Effector CD4-positive, alpha-beta T cell (primary cell): ENCODE measurements around the gene NSG1.

ENCODE experiments used
- DNase-seq: peaks from one replicate; pipeline ENCODE4 v3.0.0-alpha.2; 2020

Gene NSG1

GRCh38 chr4:4396628-4397440 is 9.9 kb downstream of the NSG1 start:
- DNase-seq: no peak

DNA sequence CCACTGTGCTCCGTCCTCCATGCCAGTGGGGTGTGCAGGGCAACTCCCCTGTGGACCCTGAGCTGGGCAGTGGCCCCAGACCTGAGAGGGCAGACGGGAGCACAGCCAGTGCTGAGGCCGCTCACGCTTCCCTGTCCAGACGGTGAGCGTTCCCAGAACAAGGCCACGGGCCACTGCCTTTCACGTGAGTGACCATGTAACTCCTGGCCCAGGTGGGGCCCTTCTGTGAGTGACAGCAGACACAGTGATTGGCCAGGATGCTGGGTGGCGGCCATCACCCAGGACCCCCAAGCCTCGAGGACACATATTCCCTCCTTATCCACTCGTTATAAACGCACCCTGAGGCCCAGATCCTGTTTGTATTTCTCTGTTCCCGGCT is 10.5 kb downstream of the NSG1 start:
- DNase-seq: no peak

DNA sequence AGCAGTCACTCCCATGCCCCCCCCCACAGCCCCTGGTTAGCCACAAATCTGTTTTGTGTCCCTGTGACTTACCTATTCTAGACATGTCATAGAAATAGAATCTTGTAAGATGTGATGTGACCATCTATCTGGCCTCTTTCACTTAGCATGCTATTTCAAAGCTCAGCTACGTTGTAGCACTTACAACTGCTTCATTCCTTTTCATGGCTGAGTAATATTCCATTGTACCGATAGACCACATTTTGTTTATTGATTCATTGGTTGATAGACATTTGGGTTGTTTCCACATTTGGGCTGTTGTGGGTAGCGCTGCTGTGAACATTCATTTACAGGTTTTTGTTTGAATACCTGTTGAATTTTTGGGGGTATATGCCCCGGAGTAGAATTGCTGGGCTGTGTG is 11.5 kb downstream of the NSG1 start:
- DNase-seq: no peak

- no peak for DNase-seq
Measured at GRCh38 chr4:4401036-4401435, 14.1 kb downstream of the NSG1 start.

DNA sequence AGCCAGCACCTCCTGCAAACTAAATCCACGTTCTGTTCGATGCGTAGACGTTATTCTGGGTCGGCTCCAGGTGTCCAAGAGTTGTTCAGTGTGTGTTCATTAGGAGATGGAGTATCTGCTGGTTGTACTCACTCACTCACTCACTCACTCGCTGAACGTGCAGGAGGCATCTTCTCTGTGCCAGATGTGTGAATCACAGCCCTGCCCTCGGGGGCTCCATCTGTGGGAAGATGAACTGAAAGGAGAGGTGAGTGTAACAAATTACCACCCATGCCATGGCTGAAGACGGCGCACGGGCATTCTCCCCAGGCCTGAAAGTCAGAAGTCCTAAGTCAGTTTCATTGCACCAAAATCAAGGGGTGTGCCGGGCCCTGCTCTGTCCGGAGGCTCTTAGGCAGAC is 16.1 kb downstream of the NSG1 start:
- no peak for DNase-seq

- DNase-seq: no peak
Measured at GRCh38 chr4:4405358-4405962, 18.6 kb downstream of the NSG1 start.

DNA sequence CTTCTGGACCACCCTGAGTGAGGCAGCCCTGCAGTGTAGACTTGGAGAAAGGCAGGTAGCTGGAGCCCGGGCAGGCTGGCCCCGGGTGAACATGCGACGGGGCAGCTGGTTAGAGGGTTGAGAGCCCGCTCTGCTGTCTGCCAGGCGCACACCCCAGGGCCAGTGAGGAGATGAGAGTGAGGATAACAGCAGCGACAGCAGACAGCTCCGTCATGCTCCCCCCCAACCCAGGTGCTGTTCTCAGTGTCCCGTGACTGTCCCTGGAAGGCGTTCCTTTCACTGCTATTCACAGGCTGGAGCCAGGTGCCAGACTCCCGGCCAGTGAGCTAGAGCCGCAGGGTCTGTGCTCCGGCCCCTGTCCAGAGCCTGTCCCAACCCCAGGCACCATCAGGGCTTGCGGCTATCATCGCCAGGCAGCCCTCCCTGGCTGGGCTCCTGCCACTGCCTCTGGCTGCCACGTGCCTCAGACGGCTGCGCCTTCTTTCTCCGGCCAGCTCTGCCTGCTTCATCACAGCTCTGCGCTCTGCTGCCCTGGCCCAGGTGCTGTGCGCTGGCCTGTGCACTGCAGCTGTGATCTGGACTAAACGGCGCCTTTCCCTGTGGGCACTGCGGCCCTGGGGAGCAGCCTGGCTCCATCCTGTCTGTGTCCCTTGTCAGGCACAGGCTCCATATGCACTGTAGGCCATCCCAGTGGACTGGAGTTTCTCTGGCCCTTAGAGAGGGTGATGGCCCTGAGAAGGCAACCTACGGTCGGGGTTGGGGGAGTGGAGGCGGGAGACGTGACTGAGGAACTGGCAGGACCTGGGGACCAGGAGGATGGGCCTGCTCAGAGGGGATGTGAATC is 19.8 kb downstream of the NSG1 start:
- no peak for DNase-seq

- DNase-seq: no peak
Measured at GRCh38 chr4:4407299-4408131, 20.6 kb downstream of the NSG1 start.

DNA sequence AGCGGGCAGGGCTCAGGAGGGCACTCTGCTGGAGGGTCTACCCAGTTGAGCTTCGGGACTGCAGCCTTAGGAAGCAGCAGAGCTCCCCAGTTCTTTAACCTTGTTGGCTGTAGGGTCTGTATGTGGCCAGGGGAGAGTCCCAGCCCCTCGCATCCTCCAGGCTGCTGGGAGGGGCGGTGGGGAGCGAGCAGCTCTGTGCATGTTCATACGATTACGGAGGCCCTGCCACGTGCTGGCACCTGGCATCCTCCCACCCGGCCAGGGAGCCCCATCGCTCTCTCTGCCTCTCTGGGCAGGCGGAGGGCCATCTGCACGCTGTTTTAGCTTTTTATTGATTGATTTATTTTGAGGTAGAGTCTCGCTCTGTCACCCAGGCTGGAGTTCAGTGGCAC is 21.2 kb downstream of the NSG1 start:
- DNase-seq: no peak

DNA sequence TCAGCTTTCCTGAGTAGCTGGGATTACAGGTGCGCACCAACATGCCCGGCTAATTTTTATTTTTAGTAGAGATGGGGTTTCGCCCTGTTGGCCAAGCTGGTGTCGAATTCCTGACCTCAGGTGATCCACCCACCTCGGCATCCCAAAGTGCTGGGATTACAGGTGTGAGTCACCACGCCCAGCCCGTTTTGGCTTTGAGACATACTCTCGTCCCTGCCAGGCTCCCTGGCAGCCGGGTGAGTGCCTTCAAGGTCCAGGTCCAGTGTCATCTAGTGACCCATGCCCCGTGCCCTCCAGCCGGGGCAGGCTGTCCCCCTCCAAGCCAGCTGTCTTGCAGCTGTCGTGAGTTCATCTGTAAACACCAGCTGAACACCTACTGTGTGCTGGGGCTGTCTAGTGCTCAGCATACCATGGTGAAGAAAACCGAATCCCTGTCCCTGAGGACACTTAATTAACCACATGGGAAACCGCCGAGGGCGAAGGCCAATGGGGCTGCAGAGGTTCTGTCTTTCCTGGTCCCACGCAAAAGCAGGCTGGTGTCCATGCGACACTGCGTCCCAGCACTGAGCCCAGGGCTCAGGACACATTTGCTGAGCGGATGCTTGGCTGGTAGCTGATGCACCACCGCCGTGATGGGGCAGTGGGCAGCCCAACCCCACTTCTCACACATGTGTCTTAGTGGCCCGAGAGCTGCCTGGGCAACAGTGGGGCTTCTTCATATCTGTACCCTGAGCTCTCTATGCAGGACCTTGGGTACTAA is 21.9 kb downstream of the NSG1 start:
- DNase-seq: no peak

- no peak for DNase-seq
Measured at GRCh38 chr4:4409416-4410115, 22.7 kb downstream of the NSG1 start.

- no peak for DNase-seq
Measured at GRCh38 chr4:4410271-4410670, 23.4 kb downstream of the NSG1 start.

DNA sequence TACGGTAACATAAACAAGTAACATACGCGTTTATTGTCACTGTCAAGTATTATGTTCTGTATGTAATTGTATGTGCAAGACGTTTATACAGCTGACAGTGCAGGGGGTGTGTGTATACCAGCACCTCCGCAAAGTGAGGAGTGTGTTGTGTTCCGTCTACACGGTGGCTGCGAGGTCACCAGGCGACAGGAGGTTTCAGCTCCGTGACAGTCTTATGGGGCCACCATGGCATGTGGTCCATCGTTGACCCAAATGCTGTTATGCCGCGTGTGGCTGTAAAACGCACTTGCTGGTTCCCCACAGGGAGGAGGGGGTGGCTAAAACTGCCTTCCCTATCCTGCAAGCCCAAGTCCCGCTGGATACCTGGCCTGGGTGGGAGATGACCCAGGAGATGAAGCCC is 25.0 kb downstream of the NSG1 start:
- no peak for DNase-seq

- no peak for DNase-seq
Measured at GRCh38 chr4:4412641-4413372, 25.9 kb downstream of the NSG1 start.

DNA sequence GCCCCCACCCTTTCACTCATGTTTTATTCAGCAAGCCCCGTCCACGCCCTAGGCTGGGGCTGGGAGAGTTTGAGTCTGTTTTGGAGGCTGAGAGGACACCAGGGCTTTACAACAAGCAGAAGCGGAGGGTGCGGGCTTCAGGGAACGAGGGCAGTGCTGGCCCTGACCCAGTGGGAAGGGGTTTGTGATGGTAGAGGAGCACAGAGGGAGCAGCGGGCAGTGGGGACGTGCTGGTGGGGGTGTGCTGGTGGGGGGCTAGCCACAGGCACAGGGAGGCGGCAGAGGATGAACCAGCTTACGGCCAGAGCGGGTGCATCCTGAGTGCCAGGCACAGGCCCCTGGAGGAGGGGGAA is 26.4 kb downstream of the NSG1 start:
- no peak for DNase-seq

GRCh38 chr4:4413806-4414205 is 26.9 kb downstream of the NSG1 start:
- no peak for DNase-seq

GRCh38 chr4:4415107-4415805 is 28.4 kb downstream of the NSG1 start:
- no peak for DNase-seq

DNA sequence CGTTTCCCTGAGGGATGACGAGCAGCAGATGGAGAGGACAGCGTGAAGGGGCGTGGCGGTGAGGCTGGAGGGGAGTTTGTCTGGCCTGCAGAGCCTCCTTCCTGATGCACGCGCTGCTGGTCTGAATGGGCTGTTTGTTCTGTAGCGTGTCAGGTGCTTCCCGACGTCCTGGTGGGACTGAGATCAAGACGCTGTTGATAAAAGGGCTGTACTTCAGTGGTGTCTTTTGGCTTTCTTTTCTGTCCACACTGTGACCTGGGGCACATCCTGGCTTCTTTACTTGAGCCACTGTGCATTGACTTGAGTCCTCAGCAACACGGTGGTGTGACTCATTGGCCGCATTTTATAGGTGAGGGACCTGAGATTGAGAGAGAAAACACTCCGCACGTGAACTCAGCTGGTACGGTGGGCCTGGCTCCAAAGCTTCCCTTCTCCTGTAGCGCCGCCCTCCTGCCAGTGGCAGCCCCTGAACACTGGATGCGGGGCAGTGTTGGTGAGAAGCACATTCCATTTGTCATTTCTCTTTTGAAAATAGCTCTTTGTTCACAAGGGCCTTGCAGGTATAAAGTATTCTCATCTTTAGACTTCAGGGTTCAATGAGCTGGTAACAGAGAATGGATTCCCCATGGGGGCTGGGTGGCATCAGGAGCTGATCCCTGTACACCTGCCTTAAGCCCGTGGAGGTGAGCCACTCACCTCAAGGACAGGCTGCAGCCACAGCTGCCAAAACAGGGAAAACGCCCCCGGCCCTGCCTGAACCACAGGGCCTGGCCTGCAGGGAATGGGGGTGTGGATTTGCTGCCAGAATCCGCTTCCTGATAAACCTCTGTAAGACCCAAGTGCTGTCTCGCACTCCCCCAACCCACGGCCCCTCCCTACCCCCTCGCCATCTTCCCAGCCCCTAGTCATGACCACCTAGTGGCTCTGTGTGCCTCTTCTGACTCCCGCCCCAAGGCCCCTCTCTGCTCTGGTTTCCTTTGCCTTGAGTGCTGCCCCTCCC is 29.2 kb downstream of the NSG1 start:
- DNase-seq: no peak

- no peak for DNase-seq
Measured at GRCh38 chr4:4416981-4417380, 30.1 kb downstream of the NSG1 start.
